Keratinocyte (primary cell): ENCODE data around the gene FAM107B. TPM values are rescaled to one million over a fixed set of nuclear protein-coding genes. Genes with fewer than 3 reads are reported as not detected.
"Not testable (repeated sequence)": the region's sequence is repeated elsewhere in the genome, so short reads cannot be mapped to it uniquely, and the experiment has no call there.

ENCODE experiments used
- DNase-seq: peaks from one replicate; pipeline ENCODE4 v3.0.0-alpha.2; 2011; ENCODE audit warnings: low read depth, missing footprints, low spot score
- FAIRE-seq: peaks from 2 replicates; lab custom pipeline; 2011; peaks lifted over from hg19 to GRCh38; lab: Jason Lieb, UNC
- H2AFZ ChIP-seq: 2 replicates; pipeline ENCODE4 v1.6.0; 2012; ENCODE audit warnings: low read length, control low read depth, inconsistent platforms; ENCODE audit not compliant: control insufficient read depth
- H3K27ac ChIP-seq: 2 replicates; pipeline ENCODE4 v1.5.1; 2011; ENCODE audit warnings: low read length; ENCODE audit not compliant: control insufficient read depth, insufficient read depth
- H3K27me3 ChIP-seq: 3 replicates; pipeline ENCODE4 v1.6.0; 2011; ENCODE audit warnings: low read length; ENCODE audit not compliant: control insufficient read depth, insufficient read depth; ENCODE audit errors: extremely low read depth
- H3K36me3 ChIP-seq, 2 experiments: 2 replicates in 1 of 2; 3 replicates in 1 of 2; pipeline ENCODE4 v1.5.1; 2011; ENCODE audit warnings: low read length in 2 of 2, mild to moderate bottlenecking in 1 of 2; ENCODE audit not compliant: control insufficient read depth in 2 of 2, insufficient read depth in 2 of 2; ENCODE audit errors: extremely low read depth in 1 of 2
- H3K4me1 ChIP-seq: 3 replicates; pipeline ENCODE4 v1.5.1; 2011; ENCODE audit warnings: low read length; ENCODE audit not compliant: control insufficient read depth, insufficient read depth; ENCODE audit errors: extremely low read depth
- H3K4me2 ChIP-seq: 3 replicates; pipeline ENCODE4 v1.6.0; 2011; ENCODE audit warnings: low read depth, low read length; ENCODE audit not compliant: control insufficient read depth, insufficient read depth; ENCODE audit errors: extremely low read depth
- H3K4me3 ChIP-seq, 3 experiments: fragments of 200-600 bp in 1 of 3; sonication (generic) in 1 of 3; 2 replicates in 2 of 3; 3 replicates in 1 of 3; pipeline ENCODE4 v1.5.1; 2011 to 2016; ENCODE audit warnings: low read length in 3 of 3, mild to moderate bottlenecking in 3 of 3, control low read depth in 2 of 3, inconsistent platforms in 1 of 3, low read depth in 1 of 3, mixed read lengths in 1 of 3, mixed run types in 1 of 3, moderate library complexity in 1 of 3; ENCODE audit not compliant: control insufficient read depth in 2 of 3, insufficient read depth in 2 of 3; ENCODE audit errors: extremely low read depth in 1 of 3
- H3K79me2 ChIP-seq: 2 replicates; pipeline ENCODE4 v1.6.0; 2012; ENCODE audit warnings: low read length; ENCODE audit not compliant: control insufficient read depth, insufficient read depth
- H3K9ac ChIP-seq: 3 replicates; pipeline ENCODE4 v1.6.0; 2011; ENCODE audit warnings: low read length; ENCODE audit not compliant: control insufficient read depth, insufficient read depth; ENCODE audit errors: extremely low read depth
- H3K9me1 ChIP-seq: 3 replicates; pipeline ENCODE4 v1.6.0; 2011; ENCODE audit warnings: low read length; ENCODE audit not compliant: control insufficient read depth, insufficient read depth; ENCODE audit errors: extremely low read depth
- H3K9me3 ChIP-seq: 2 replicates; pipeline ENCODE4 v1.5.1; 2012; ENCODE audit warnings: low read depth, low read length; ENCODE audit not compliant: control insufficient read depth
- H4K20me1 ChIP-seq: 3 replicates; pipeline ENCODE4 v1.6.0; 2011; ENCODE audit warnings: low read length; ENCODE audit not compliant: control insufficient read depth, insufficient read depth; ENCODE audit errors: extremely low read depth
- EZH2 ChIP-seq: IDR thresholded peaks from one replicate; pipeline ENCODE4 v1.6.1; 2012; ENCODE audit warnings: inconsistent platforms, mild to moderate bottlenecking, low read length, moderate library complexity
- dilution Hi-C: fragments of 300-500 bp; cut with MboI; formaldehyde crosslinking; loops from one replicate; pipeline ENCODE4 v1.7.0; 2020; ENCODE audit warnings: low sequenced_read_pairs; ENCODE audit not compliant: extremely low pct_ligation_motif_present
- polyA plus RNA-seq, 5 experiments: library from polyadenylated mRNA; depleted of rRNA in 3 of 5; stranded (reverse) in 3 of 5; stranded (forward) in 1 of 5; unstranded in 1 of 5; fragments of >200 nt; gene quantifications; 1 replicate in 1 of 5; 2 replicates in 3 of 5; 3 replicates in 1 of 5; pipeline versions ENCODE4 v1.2.1 to v1.2.3, GENCODE V29; 2011 to 2012; ENCODE audit warnings: missing spikeins in 2 of 5, low read depth in 1 of 5, low replicate concordance in 1 of 5
- TF ChIP-seq, protein P1 (sequence below), 3 experiments: IDR thresholded peaks in 1 of 3; conservative IDR thresholded peaks in 1 of 3; optimal IDR thresholded peaks in 1 of 3; 2 replicates in 2 of 3; 3 replicates in 1 of 3; pipeline versions ENCODE3 to v1.5.1; 2011; ENCODE audit warnings: low read length in 3 of 3, mild to moderate bottlenecking in 3 of 3, moderate library complexity in 2 of 3, control low read depth in 1 of 3, inconsistent platforms in 1 of 3; ENCODE audit not compliant: insufficient read depth in 2 of 3; ENCODE audit errors: extremely low read depth in 1 of 3

Gene FAM107B
- polyA plus RNA-seq, 1 donor (not counting 4 experiments of a cell fraction or from before 2014, with no cell fraction given) = 8.7 TPM

DNA sequence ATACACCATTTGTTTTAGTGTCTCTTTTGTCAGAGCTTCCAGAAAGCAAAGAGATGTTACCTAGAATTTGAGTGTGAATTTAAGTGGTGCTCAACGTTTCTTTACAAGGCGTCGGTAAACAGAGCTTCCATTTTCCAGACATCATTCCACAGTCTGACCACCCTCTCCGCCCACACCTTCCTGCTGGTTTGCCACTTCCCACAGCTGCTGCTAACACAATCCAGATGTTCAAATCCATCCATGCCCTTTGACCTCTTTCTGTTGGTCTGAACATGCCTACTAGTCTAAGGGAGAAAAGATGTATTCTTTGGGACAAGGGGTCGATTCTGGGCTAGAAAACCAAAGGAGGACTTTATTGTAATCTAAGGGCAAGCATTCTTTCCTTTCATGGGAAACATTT, 86.1 kb downstream of the FAM107B start:
- TF ChIP-seq EZH2 = no peak
- TF ChIP-seq, protein P1, sequence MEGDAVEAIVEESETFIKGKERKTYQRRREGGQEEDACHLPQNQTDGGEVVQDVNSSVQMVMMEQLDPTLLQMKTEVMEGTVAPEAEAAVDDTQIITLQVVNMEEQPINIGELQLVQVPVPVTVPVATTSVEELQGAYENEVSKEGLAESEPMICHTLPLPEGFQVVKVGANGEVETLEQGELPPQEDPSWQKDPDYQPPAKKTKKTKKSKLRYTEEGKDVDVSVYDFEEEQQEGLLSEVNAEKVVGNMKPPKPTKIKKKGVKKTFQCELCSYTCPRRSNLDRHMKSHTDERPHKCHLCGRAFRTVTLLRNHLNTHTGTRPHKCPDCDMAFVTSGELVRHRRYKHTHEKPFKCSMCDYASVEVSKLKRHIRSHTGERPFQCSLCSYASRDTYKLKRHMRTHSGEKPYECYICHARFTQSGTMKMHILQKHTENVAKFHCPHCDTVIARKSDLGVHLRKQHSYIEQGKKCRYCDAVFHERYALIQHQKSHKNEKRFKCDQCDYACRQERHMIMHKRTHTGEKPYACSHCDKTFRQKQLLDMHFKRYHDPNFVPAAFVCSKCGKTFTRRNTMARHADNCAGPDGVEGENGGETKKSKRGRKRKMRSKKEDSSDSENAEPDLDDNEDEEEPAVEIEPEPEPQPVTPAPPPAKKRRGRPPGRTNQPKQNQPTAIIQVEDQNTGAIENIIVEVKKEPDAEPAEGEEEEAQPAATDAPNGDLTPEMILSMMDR (optimal IDR thresholded peaks at IDR 0.05 in 1 of 3, IDR thresholded peaks at IDR 0.05 in 1 of 3, conservative IDR thresholded peaks at IDR 0.05 in 1 of 3; ENCODE audit: extremely low read depth in 1 of 3, insufficient read depth in 2 of 3, low read length in 3 of 3) = no peak
- no peak for FAIRE-seq
- dilution Hi-C loops = no loop called here
- no peaks in the 10 kb centered on the region for H4K20me1 ChIP-seq
- H3K27me3 ChIP-seq = no peaks in the 10 kb centered on the region
- DNase-seq = no peak
- no peak overlapping the region for H3K4me3 ChIP-seq
- H3K4me2 ChIP-seq = no peak overlapping the region
- H3K4me1 ChIP-seq = peaks cover 3% of the 10 kb centered on the region
- no peak overlapping the region for H3K27ac ChIP-seq
- H3K9me3 ChIP-seq = no peaks in the 10 kb centered on the region
- no peaks in the 10 kb centered on the region for H3K36me3 ChIP-seq
- no peaks in the 10 kb centered on the region for H3K79me2 ChIP-seq
- H3K9me1 ChIP-seq = no peaks in the 10 kb centered on the region
- H2AFZ ChIP-seq = no peak overlapping the region
- H3K9ac ChIP-seq = no peak overlapping the region

DNA sequence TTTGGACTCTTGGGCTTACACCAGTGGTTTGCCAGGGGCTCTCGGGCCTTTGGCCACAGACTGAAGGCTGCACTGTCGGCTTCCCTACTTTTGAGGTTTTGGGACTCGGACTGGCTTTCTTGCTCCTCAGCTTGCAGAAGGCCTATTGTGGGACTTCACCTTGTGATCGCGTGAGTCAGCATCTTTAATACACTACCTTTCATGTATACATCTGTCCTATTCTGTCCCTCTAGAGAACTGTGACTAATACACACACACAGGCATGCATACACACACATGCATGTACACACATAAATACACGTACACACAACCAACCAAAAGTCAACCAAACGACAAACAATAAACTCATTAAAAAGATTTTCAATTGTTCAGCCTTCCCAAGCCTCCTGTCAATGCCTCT, 86.5 kb downstream of the FAM107B start:
- H3K79me2 ChIP-seq, DNase-seq, H3K9me1 ChIP-seq, H2AFZ ChIP-seq, H3K9ac ChIP-seq, H3K27ac ChIP-seq, H3K36me3 ChIP-seq, H3K9me3 ChIP-seq, H3K4me1 ChIP-seq, H3K4me2 ChIP-seq, H3K4me3 ChIP-seq, H4K20me1 ChIP-seq, FAIRE-seq, dilution Hi-C loops, H3K27me3 ChIP-seq: not testable (repeated sequence)

DNA sequence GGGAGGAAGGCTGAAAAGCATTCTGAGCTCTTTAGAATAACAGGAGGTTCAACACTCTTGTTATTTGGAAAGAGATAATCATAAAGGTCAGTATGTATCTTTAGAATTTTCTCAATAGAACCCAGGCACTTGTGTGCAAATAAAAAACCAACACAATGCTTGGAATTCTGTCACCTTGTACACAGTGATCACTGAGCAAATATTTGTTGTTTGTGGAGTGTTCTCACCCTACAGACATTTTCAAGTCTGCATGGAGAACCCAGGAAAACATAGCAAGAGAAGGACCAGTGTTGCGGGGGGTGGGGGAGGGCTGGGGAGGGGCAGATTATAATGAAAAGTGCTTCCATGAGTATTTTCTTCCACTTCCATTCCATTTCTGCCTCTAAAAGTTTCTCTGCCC, 87.4 kb downstream of the FAM107B start:
- H3K36me3 ChIP-seq = no peaks in the 10 kb centered on the region
- dilution Hi-C loops = no loop called here

More for the DNA sequence above, 87.4 kb downstream of the FAM107B start:
- DNase-seq (no peak), FAIRE-seq (no peak)
- H4K20me1 ChIP-seq = no peaks in the 10 kb centered on the region
- peaks cover 3% of the 10 kb centered on the region for H3K4me1 ChIP-seq
- H3K4me3 ChIP-seq = no peak overlapping the region
- H3K4me2 ChIP-seq = no peak overlapping the region
- no peaks in the 10 kb centered on the region for H3K9me1 ChIP-seq
- no peak overlapping the region for H3K9ac ChIP-seq
- no peak overlapping the region for H2AFZ ChIP-seq
- H3K27ac ChIP-seq = no peak overlapping the region
- TF ChIP-seq, protein P1 (optimal IDR thresholded peaks at IDR 0.05 in 1 of 3, IDR thresholded peaks at IDR 0.05 in 1 of 3, conservative IDR thresholded peaks at IDR 0.05 in 1 of 3; ENCODE audit: extremely low read depth in 1 of 3, insufficient read depth in 2 of 3, low read length in 3 of 3) = no peak
- no peak for TF ChIP-seq EZH2
- no peaks in the 10 kb centered on the region for H3K79me2 ChIP-seq
- H3K9me3 ChIP-seq = no peaks in the 10 kb centered on the region
- H3K27me3 ChIP-seq = no peaks in the 10 kb centered on the region
